Activated T-cell treated with anti-CD3 and anti-CD28 coated beads, Interleukin-2, amount 50 U/mL, for 24 hours (primary cell): ENCODE results near the gene SCIMP.
"Not testable (repeated sequence)": the region's sequence is repeated elsewhere in the genome, so short reads cannot be mapped to it uniquely, and the experiment has no call there.

Experiments used
- DNase-seq: peaks from one replicate; pipeline ENCODE4 v3.0.0-alpha.2; 2020
- H3K27ac Mint-ChIP-seq: 2 replicates; pipeline ENCODE4 v1.8.0; 2020; ENCODE audit warnings: mild to moderate bottlenecking, mixed read lengths
- H3K27me3 Mint-ChIP-seq: 2 replicates; pipeline ENCODE4 v1.8.0; 2020; ENCODE audit warnings: mixed read lengths
- H3K36me3 Mint-ChIP-seq: 2 replicates; pipeline ENCODE4 v1.8.0; 2020; ENCODE audit warnings: low read depth, mixed read lengths
- H3K4me1 Mint-ChIP-seq: 2 replicates; pipeline ENCODE4 v1.8.0; 2020; ENCODE audit warnings: low read depth, mixed read lengths
- H3K4me3 Mint-ChIP-seq: 2 replicates; pipeline ENCODE4 v1.8.0; 2020; ENCODE audit warnings: mild to moderate bottlenecking, moderate library complexity, mixed read lengths
- H3K9me3 Mint-ChIP-seq: 2 replicates; pipeline ENCODE4 v1.8.0; 2020; ENCODE audit warnings: mixed read lengths

SCIMP gene

GRCh38 chr17:5219536-5219935, 15.1 kb downstream of the SCIMP start:
- no peak overlapping the region for H3K27ac Mint-ChIP-seq
- H3K27me3 Mint-ChIP-seq = no peaks in the 10 kb centered on the region
- no peaks in the 10 kb centered on the region for H3K9me3 Mint-ChIP-seq
- H3K36me3 Mint-ChIP-seq = peaks cover 7% of the 10 kb centered on the region
- no peak overlapping the region for H3K4me3 Mint-ChIP-seq
- no peak for DNase-seq
- H3K4me1 Mint-ChIP-seq = peaks cover 11% of the 10 kb centered on the region

- not testable (repeated sequence) for H3K9me3 Mint-ChIP-seq, H3K4me1 Mint-ChIP-seq, H3K27me3 Mint-ChIP-seq, H3K36me3 Mint-ChIP-seq, DNase-seq, H3K27ac Mint-ChIP-seq, H3K4me3 Mint-ChIP-seq
These were observed 17.1 kb downstream of the SCIMP start for GRCh38 chr17:5217562-5217961.

- H3K9me3 Mint-ChIP-seq = no peaks in the 10 kb centered on the region
- H3K27ac Mint-ChIP-seq = no peak overlapping the region
- H3K4me1 Mint-ChIP-seq = peaks cover 15% of the 10 kb centered on the region
- H3K4me3 Mint-ChIP-seq = no peak overlapping the region
- DNase-seq = no peak
- H3K27me3 Mint-ChIP-seq = no peaks in the 10 kb centered on the region
- peaks cover 10% of the 10 kb centered on the region for H3K36me3 Mint-ChIP-seq
These were observed 23.2 kb downstream of the SCIMP start for GRCh38 chr17:5211458-5211857.

GRCh38 chr17:5210614-5211252, 23.9 kb downstream of the SCIMP start:
- Mint-ChIP-seq H3K36me3 (peaks cover 10% of the 10 kb centered on the region), H3K27me3 (no peaks in the 10 kb centered on the region), H3K4me1 (peaks cover 15% of the 10 kb centered on the region), H3K9me3 (no peaks in the 10 kb centered on the region), H3K4me3 (no peak overlapping the region), H3K27ac (peak overlapping the region; percentile 38)
- DNase-seq = no peak

- H3K4me1 Mint-ChIP-seq = peaks cover 15% of the 10 kb centered on the region
- H3K27ac Mint-ChIP-seq = no peak overlapping the region
- H3K36me3 Mint-ChIP-seq = peaks cover 7% of the 10 kb centered on the region
- H3K27me3 Mint-ChIP-seq = no peaks in the 10 kb centered on the region
- no peak for DNase-seq
- no peak overlapping the region for H3K4me3 Mint-ChIP-seq
- H3K9me3 Mint-ChIP-seq = no peaks in the 10 kb centered on the region
These were observed 24.6 kb downstream of the SCIMP start for GRCh38 chr17:5210091-5210490.

- Mint-ChIP-seq H3K27ac (no peak overlapping the region), H3K9me3 (no peaks in the 10 kb centered on the region), H3K4me3 (no peak overlapping the region), H3K4me1 (peaks cover 15% of the 10 kb centered on the region), H3K27me3 (no peaks in the 10 kb centered on the region), H3K36me3 (peaks cover 3% of the 10 kb centered on the region)
- DNase-seq = no peak
These were observed 25.3 kb downstream of the SCIMP start for GRCh38 chr17:5209396-5209795.

GRCh38 chr17:5203908-5204294, 30.8 kb downstream of the SCIMP start:
- H3K27ac Mint-ChIP-seq = no peak overlapping the region
- H3K4me1 Mint-ChIP-seq = peaks cover 6% of the 10 kb centered on the region
- no peaks in the 10 kb centered on the region for H3K27me3 Mint-ChIP-seq
- no peak for DNase-seq
- H3K36me3 Mint-ChIP-seq = peaks cover 4% of the 10 kb centered on the region
- peaks cover 3% of the 10 kb centered on the region for H3K9me3 Mint-ChIP-seq
- H3K4me3 Mint-ChIP-seq = no peak overlapping the region

GRCh38 chr17:5203178-5203907, 31.3 kb downstream of the SCIMP start:
- DNase-seq = no peak
- Mint-ChIP-seq H3K27ac (no peak overlapping the region), H3K27me3 (no peaks in the 10 kb centered on the region), H3K9me3 (peaks cover 3% of the 10 kb centered on the region), H3K36me3 (peaks cover 4% of the 10 kb centered on the region), H3K4me3 (no peak overlapping the region), H3K4me1 (peaks cover 10% of the 10 kb centered on the region)

- peaks cover 3% of the 10 kb centered on the region for H3K9me3 Mint-ChIP-seq
- H3K27ac Mint-ChIP-seq = no peak overlapping the region
- peaks cover 4% of the 10 kb centered on the region for H3K36me3 Mint-ChIP-seq
- no peak overlapping the region for H3K4me3 Mint-ChIP-seq
- no peaks in the 10 kb centered on the region for H3K27me3 Mint-ChIP-seq
- no peak for DNase-seq
- H3K4me1 Mint-ChIP-seq = peaks cover 17% of the 10 kb centered on the region
These were observed 33.6 kb downstream of the SCIMP start for GRCh38 chr17:5201011-5201410.

- Mint-ChIP-seq H3K27me3 (no peaks in the 10 kb centered on the region), H3K4me1 (peaks cover 17% of the 10 kb centered on the region), H3K4me3 (no peak overlapping the region), H3K36me3 (peaks cover 4% of the 10 kb centered on the region), H3K27ac (no peak overlapping the region), H3K9me3 (peaks cover 3% of the 10 kb centered on the region)
- DNase-seq = no peak
These were observed 34.3 kb downstream of the SCIMP start for GRCh38 chr17:5200360-5200759.

GRCh38 chr17:5198472-5198871, 36.2 kb downstream of the SCIMP start:
- no peak overlapping the region for H3K4me3 Mint-ChIP-seq
- peaks cover 11% of the 10 kb centered on the region for H3K4me1 Mint-ChIP-seq
- no peaks in the 10 kb centered on the region for H3K9me3 Mint-ChIP-seq
- no peak for DNase-seq
- H3K27me3 Mint-ChIP-seq = no peaks in the 10 kb centered on the region
- no peak overlapping the region for H3K27ac Mint-ChIP-seq
- H3K36me3 Mint-ChIP-seq = no peaks in the 10 kb centered on the region

GRCh38 chr17:5194346-5194745, 40.3 kb downstream of the SCIMP start:
- Mint-ChIP-seq H3K4me1 (peaks cover 39% of the 10 kb centered on the region), H3K27me3 (no peaks in the 10 kb centered on the region), H3K27ac (no peak overlapping the region), H3K4me3 (no peak overlapping the region), H3K9me3 (peaks cover 17% of the 10 kb centered on the region), H3K36me3 (peaks cover 26% of the 10 kb centered on the region)
- DNase-seq = no peak

GRCh38 chr17:5191541-5192417, 42.9 kb downstream of the SCIMP start, which contains the start of gene ZNF594:
Gene ZNF594, minus strand, starts transcription at chr17:5191868. Its CDS starts 7,612 bp downstream, at chr17:5184256.
- DNase-seq = peak; percentile 98
- peak within 1 kb of the TSS; percentile 94 for H3K27ac Mint-ChIP-seq
- peaks cover 52% of the 10 kb centered on the region for H3K36me3 Mint-ChIP-seq
- H3K4me3 Mint-ChIP-seq = peak within 1 kb of the TSS; percentile 96
- H3K27me3 Mint-ChIP-seq = no peaks in the 10 kb centered on the region
- H3K4me1 Mint-ChIP-seq = peaks cover 30% of the 10 kb centered on the region
- H3K9me3 Mint-ChIP-seq = peaks cover 30% of the 10 kb centered on the region

- H3K36me3 Mint-ChIP-seq = peaks cover 97% of the 10 kb centered on the region
These were observed 50.4 kb downstream of the SCIMP start for GRCh38 chr17:5184288-5184687.

More at GRCh38 chr17:5184288-5184687, 50.4 kb downstream of the SCIMP start:
- H3K4me1 Mint-ChIP-seq = peaks cover 2% of the 10 kb centered on the region
- H3K27me3 Mint-ChIP-seq = no peaks in the 10 kb centered on the region
- H3K27ac Mint-ChIP-seq = no peak overlapping the region
- no peak for DNase-seq
- no peak overlapping the region for H3K4me3 Mint-ChIP-seq
- H3K9me3 Mint-ChIP-seq = peaks cover 68% of the 10 kb centered on the region
